Measurements from ENCODE around the gene HSPA12B. TPM values are rescaled to one million over a fixed set of nuclear protein-coding genes. Genes with fewer than 3 reads are reported as not detected.

The HSPA12B gene
- total and polyA plus RNA-seq, 9 of the 15 experiments (the other 6 are each of a cell fraction or from before 2014, with no cell fraction given) = 0.03 to 0.07 TPM; not detected in 7

GRCh38 chr20:3747471-3747870 is 15.0 kb downstream of the HSPA12B start (continued):
- no peak for TF ChIP-seq TAF9B (IDR thresholded peaks at IDR 0.05; ENCODE audit: partially characterized antibody)
- no peak for TF ChIP-seq JUND (IDR thresholded peaks at IDR 0.05; ENCODE audit: borderline replicate concordance, low read depth, low read length)
- no peak for TF ChIP-seq JUND (tag; IDR thresholded peaks at IDR 0.05; ENCODE audit: borderline replicate concordance, low read depth, low read length)
- TF ChIP-seq HNRNPLL (IDR thresholded peaks at IDR 0.05; ENCODE audit: low read depth, low read length, poor library complexity, severe bottlenecking) = no peak
- TF ChIP-seq YY1 (IDR thresholded peaks at IDR 0.05; ENCODE audit: borderline replicate concordance in 1 of 3, control insufficient read depth in 1 of 3, extremely low read depth in 1 of 3, insufficient read depth in 3 of 3, insufficient read length in 1 of 3, insufficient replicate concordance in 2 of 3, low read depth in 1 of 3, low read length in 2 of 3) = no peak
- TF ChIP-seq ZNF76 (CRISPR knock-in tag; IDR thresholded peaks at IDR 0.05; ENCODE audit: borderline replicate concordance) = no peak
- TF ChIP-seq ZNF41 (CRISPR knock-in tag; conservative IDR thresholded peaks at IDR 0.05) = no peak
- no peak for TF ChIP-seq NFYB (IDR thresholded peaks at IDR 0.05; ENCODE audit: extremely low read depth, insufficient read length)
- no peak for TF ChIP-seq ZNF507 (tag; conservative IDR thresholded peaks at IDR 0.05)
- TF ChIP-seq GTF2A2 (tag; IDR thresholded peaks at IDR 0.05) = no peak
- TF ChIP-seq ZNF740 (CRISPR knock-in tag; IDR thresholded peaks at IDR 0.05) = no peak
- no peak for TF ChIP-seq ZNF740 (tag; IDR thresholded peaks at IDR 0.05)
- TF ChIP-seq SP1 (CRISPR knock-in tag; IDR thresholded peaks at IDR 0.05) = no peak

Data from K562 (cell line).